ENCODE measurements around the gene MAP2K5.

DNA sequence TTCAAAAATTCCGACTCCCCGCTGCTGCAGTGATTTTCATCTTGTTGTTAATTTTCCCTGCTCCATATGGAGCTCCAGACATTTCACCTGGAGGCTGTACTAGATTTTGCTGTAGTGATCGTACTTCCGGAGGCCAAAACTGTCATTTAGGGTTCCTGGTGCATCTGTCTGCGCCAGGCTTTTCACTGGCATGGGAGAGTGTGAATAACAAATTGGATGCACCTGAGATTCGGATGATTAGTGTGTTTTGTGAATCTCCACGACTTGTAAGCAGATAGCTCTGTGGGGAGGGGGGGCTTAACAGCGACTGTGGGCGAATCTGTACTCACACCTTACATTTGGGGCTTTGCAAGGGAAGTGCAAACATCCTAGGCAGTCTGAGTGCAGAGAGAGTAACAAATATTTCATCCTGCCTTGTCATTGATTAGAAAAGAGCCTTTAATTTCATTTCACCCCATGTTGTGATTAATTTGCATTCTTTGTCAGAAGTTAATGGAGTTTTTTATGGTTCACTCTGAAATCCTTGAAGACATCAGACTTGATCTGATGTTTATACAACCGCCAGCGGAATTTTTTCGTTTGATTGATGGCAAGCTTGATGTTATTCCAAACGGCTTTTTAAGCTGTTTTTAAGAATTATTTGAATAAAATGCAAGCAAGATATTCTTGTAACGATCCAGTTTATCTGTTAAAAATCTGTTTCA is 190.3 kb downstream of the MAP2K5 start:
- TF ChIP-seq FOSL2 (IDR thresholded peaks at IDR 0.05) (no peak), FOSL2 (CRISPR knock-in tag; IDR thresholded peaks at IDR 0.05) (no peak)
- TF ChIP-seq, protein P1, sequence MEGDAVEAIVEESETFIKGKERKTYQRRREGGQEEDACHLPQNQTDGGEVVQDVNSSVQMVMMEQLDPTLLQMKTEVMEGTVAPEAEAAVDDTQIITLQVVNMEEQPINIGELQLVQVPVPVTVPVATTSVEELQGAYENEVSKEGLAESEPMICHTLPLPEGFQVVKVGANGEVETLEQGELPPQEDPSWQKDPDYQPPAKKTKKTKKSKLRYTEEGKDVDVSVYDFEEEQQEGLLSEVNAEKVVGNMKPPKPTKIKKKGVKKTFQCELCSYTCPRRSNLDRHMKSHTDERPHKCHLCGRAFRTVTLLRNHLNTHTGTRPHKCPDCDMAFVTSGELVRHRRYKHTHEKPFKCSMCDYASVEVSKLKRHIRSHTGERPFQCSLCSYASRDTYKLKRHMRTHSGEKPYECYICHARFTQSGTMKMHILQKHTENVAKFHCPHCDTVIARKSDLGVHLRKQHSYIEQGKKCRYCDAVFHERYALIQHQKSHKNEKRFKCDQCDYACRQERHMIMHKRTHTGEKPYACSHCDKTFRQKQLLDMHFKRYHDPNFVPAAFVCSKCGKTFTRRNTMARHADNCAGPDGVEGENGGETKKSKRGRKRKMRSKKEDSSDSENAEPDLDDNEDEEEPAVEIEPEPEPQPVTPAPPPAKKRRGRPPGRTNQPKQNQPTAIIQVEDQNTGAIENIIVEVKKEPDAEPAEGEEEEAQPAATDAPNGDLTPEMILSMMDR (IDR thresholded peaks at IDR 0.05): no peak
